Neural cell (in vitro differentiated cells): Measurements from ENCODE around the gene SOHLH1. TPM values are rescaled to one million over a fixed set of nuclear protein-coding genes. Genes with fewer than 3 reads are reported as not detected.

ENCODE experiments used
- H2AFZ ChIP-seq: fragments of 200-600, 300-800 bp; sonication (generic), shearing (Covaris generic); 2 replicates; pipeline ENCODE4 v1.6.0; 2014; ENCODE audit warnings: low read depth, mild to moderate bottlenecking, antibody characterized with exemption, low read length, moderate library complexity
- H3F3A ChIP-seq: fragments of 200-600 bp; shearing (Covaris generic); 2 replicates; pipeline ENCODE4 v1.6.1; 2016; ENCODE audit warnings: mild to moderate bottlenecking, moderate library complexity, mixed read lengths, antibody characterized with exemption, low read length; ENCODE audit not compliant: insufficient read depth, poor library complexity, severe bottlenecking
- H3K27ac ChIP-seq: fragments of 200-600, 300-800 bp; sonication (generic), shearing (Covaris generic); 2 replicates; pipeline ENCODE4 v1.5.1; 2014; ENCODE audit warnings: mild to moderate bottlenecking, low read length, moderate library complexity
- H3K27me3 ChIP-seq: fragments of 300-800, 200-600 bp; sonication (generic), shearing (Covaris generic); 2 replicates; pipeline ENCODE4 v1.6.0; 2014; ENCODE audit warnings: mild to moderate bottlenecking, low read depth, low read length, moderate library complexity; ENCODE audit not compliant: insufficient read depth
- H3K36me3 ChIP-seq: fragments of 300-800, 200-600 bp; sonication (generic), shearing (Covaris generic); 2 replicates; pipeline ENCODE4 v1.5.1; 2014; ENCODE audit warnings: mild to moderate bottlenecking, antibody characterized with exemption, low read length, moderate library complexity; ENCODE audit not compliant: insufficient read depth
- H3K4me2 ChIP-seq: fragments of 300-800, 200-600 bp; sonication (generic), shearing (Covaris generic); 2 replicates; pipeline ENCODE4 v1.6.0; 2014; ENCODE audit warnings: mild to moderate bottlenecking, low read length
- H3K4me3 ChIP-seq: fragments of 300-800, 200-600 bp; sonication (generic), shearing (Covaris generic); 2 replicates; pipeline ENCODE4 v1.5.1; 2014; ENCODE audit warnings: mild to moderate bottlenecking, low read length, moderate library complexity
- H3K79me2 ChIP-seq: fragments of 200-600 bp; shearing (Covaris generic); replicated peaks from 2 replicates; pipeline ENCODE4 v1.6.0; 2014; ENCODE audit warnings: mild to moderate bottlenecking, low read length, moderate library complexity; ENCODE audit not compliant: insufficient read depth
- H3K9ac ChIP-seq: fragments of 300-800, 200-600 bp; sonication (generic), shearing (Covaris generic); 2 replicates; pipeline ENCODE4 v1.6.1; 2016; ENCODE audit warnings: mild to moderate bottlenecking, low read length, mixed read lengths
- H3K9me2 ChIP-seq: fragments of 200-600 bp; shearing (Covaris generic); 2 replicates; pipeline ENCODE4 v1.6.1; 2016; ENCODE audit warnings: mild to moderate bottlenecking, low read length, mixed read lengths; ENCODE audit not compliant: insufficient read depth
- H3K9me3 ChIP-seq: fragments of 200-600, 300-800 bp; sonication (generic), shearing (Covaris generic); 2 replicates; pipeline ENCODE4 v1.6.1; 2016; ENCODE audit warnings: mild to moderate bottlenecking, mixed run types, low read length, moderate library complexity, mixed read lengths
- H4K20me1 ChIP-seq: fragments of 200-600 bp; shearing (Covaris generic); 2 replicates; pipeline ENCODE4 v1.6.1; 2016; ENCODE audit warnings: mild to moderate bottlenecking, mixed run types; ENCODE audit not compliant: insufficient read depth
- CTCF ChIP-seq: fragments of 450-650 bp; IDR thresholded peaks from 2 replicates; pipeline ENCODE4 v1.5.1; 2014; ENCODE audit warnings: antibody characterized with exemption, mild to moderate bottlenecking, moderate library complexity; ENCODE audit not compliant: poor library complexity, severe bottlenecking
- EP300 ChIP-seq: fragments of 450-650 bp; conservative IDR thresholded peaks from 2 replicates; pipeline ENCODE4 v1.6.1; 2014; ENCODE audit warnings: antibody characterized with exemption, mild to moderate bottlenecking, moderate library complexity; ENCODE audit not compliant: poor library complexity, severe bottlenecking
- EZH2 ChIP-seq: fragments of 200-600, 300-800 bp; shearing (Covaris generic), sonication (generic); IDR thresholded peaks from 2 replicates; pipeline ENCODE4 v1.6.1; 2014; ENCODE audit warnings: antibody characterized with exemption, low read length, borderline replicate concordance, mild to moderate bottlenecking; ENCODE audit not compliant: insufficient read depth, poor library complexity, severe bottlenecking
- MXI1 ChIP-seq: fragments of 450-650 bp; conservative IDR thresholded peaks from 2 replicates; pipeline ENCODE4 v1.6.1; 2014; ENCODE audit warnings: antibody characterized with exemption, mild to moderate bottlenecking; ENCODE audit not compliant: poor library complexity, severe bottlenecking
- POLR2AphosphoS5 ChIP-seq: IDR thresholded peaks from 2 replicates; pipeline ENCODE4 v1.6.1; 2012
- RAD21 ChIP-seq: fragments of 450-650 bp; conservative IDR thresholded peaks from 2 replicates; pipeline ENCODE4 v1.6.1; 2014; ENCODE audit warnings: antibody characterized with exemption, mild to moderate bottlenecking, moderate library complexity
- SMC3 ChIP-seq: fragments of 450-650 bp; conservative IDR thresholded peaks from 2 replicates; pipeline ENCODE4 v1.6.1; 2014; ENCODE audit warnings: antibody characterized with exemption, mild to moderate bottlenecking, moderate library complexity; ENCODE audit not compliant: poor library complexity
- TAF1 ChIP-seq: IDR thresholded peaks from 2 replicates; pipeline ENCODE4 v1.6.1; 2012; ENCODE audit warnings: low read depth
- polyA plus RNA-seq: library from polyadenylated mRNA; depleted of rRNA; stranded (reverse); fragments of >200 nt; gene quantifications from 2 replicates; pipeline ENCODE4 v1.2.3, GENCODE V29; 2014
- TF ChIP-seq, protein P1 (sequence below): IDR thresholded peaks from 2 replicates; pipeline ENCODE4 v1.6.1; 2012; ENCODE audit warnings: borderline replicate concordance

The SOHLH1 gene
- polyA plus RNA-seq, 1 donor from 2014 or later, result not detected

DNA sequence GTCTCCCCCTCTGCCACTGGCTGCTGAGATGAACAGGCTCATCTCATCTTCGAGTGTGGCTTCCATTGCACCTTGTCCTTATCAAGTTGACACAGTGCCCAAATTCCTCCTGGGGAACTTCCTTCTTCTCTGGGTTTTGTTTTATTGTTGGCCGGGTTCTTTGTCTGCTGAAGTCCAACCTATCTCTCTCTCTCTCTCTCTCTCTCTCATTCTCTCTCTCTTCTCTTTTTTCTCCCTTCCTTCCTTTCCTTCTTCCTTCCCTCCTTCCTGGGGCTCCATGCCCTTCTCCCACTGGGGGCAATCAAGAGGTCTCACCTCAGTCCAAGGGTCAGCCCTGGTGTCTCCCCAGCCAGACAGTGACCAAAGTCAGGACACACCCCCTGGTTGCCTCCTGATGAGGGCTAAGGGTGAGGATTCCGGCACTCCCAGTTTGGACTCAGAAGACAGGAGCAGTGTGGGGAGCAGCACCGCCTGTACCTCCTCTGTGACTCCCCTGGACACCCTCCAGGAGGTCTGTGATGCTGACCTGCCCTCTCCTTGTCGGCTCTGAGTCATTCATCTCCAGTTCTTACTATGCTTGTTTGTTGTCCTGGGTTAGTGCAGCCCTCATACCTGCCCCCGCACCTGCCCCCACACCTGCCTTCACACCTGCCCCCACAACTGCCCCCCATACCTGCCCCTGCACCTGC lies 33.4 kb upstream of the SOHLH1 start:
- H3K79me2 ChIP-seq, result no peaks in the 10 kb centered on the region
- no peak overlapping the region for H3K27ac ChIP-seq
- H3K9ac ChIP-seq, result no peak overlapping the region
- H3K4me2 ChIP-seq, result no peak overlapping the region
- no peaks in the 10 kb centered on the region for H4K20me1 ChIP-seq
- H3K36me3 ChIP-seq, result no peaks in the 10 kb centered on the region
- TF ChIP-seq, protein P1, sequence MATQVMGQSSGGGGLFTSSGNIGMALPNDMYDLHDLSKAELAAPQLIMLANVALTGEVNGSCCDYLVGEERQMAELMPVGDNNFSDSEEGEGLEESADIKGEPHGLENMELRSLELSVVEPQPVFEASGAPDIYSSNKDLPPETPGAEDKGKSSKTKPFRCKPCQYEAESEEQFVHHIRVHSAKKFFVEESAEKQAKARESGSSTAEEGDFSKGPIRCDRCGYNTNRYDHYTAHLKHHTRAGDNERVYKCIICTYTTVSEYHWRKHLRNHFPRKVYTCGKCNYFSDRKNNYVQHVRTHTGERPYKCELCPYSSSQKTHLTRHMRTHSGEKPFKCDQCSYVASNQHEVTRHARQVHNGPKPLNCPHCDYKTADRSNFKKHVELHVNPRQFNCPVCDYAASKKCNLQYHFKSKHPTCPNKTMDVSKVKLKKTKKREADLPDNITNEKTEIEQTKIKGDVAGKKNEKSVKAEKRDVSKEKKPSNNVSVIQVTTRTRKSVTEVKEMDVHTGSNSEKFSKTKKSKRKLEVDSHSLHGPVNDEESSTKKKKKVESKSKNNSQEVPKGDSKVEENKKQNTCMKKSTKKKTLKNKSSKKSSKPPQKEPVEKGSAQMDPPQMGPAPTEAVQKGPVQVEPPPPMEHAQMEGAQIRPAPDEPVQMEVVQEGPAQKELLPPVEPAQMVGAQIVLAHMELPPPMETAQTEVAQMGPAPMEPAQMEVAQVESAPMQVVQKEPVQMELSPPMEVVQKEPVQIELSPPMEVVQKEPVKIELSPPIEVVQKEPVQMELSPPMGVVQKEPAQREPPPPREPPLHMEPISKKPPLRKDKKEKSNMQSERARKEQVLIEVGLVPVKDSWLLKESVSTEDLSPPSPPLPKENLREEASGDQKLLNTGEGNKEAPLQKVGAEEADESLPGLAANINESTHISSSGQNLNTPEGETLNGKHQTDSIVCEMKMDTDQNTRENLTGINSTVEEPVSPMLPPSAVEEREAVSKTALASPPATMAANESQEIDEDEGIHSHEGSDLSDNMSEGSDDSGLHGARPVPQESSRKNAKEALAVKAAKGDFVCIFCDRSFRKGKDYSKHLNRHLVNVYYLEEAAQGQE, result no peak
- TF ChIP-seq CTCF, result no peak
- no peak for TF ChIP-seq EP300
- no peak for TF ChIP-seq POLR2AphosphoS5
- no peak for TF ChIP-seq SMC3
- no peak for TF ChIP-seq TAF1
- no peak for TF ChIP-seq EZH2
- no peak for TF ChIP-seq RAD21
- no peak for TF ChIP-seq MXI1
- no peak overlapping the region for H2AFZ ChIP-seq
- peaks cover 16% of the 10 kb centered on the region for H3K27me3 ChIP-seq
- no peak overlapping the region for H3K4me3 ChIP-seq
- H3K9me2 ChIP-seq, result no peaks in the 10 kb centered on the region
- no peaks in the 10 kb centered on the region for H3F3A ChIP-seq
- H3K9me3 ChIP-seq, result no peaks in the 10 kb centered on the region

DNA sequence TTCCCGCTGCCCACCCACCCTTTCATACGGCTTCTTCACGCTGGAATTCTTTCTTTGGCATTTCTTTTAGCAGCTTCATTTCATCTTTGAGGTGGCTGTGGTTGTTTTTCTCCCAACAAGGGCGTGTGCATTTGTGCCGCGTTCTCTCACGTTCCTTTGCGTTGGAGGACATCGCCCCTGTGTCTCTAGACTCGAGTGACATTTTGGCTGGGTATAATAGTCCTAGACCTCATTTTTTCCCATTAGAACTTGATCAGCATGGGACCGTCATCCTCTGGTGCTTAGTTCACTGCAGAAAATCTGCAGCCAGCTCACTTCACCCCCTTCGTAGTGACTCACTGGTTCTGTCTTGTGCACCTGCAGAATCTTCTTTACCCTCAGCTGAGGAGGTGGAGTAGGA lies 32.2 kb upstream of the SOHLH1 start:
- Histone ChIP-seq H3K9me2 (no peaks in the 10 kb centered on the region), H3K4me3 (no peak overlapping the region)

More for the DNA sequence above, 32.2 kb upstream of the SOHLH1 start:
- no peak overlapping the region for H3K9ac ChIP-seq
- no peaks in the 10 kb centered on the region for H3F3A ChIP-seq
- no peak overlapping the region for H2AFZ ChIP-seq
- TF ChIP-seq MXI1 (no peak), EP300 (no peak), POLR2AphosphoS5 (no peak), EZH2 (no peak)
- H3K9me3 ChIP-seq, result no peaks in the 10 kb centered on the region
- no peak overlapping the region for H3K27ac ChIP-seq
- no peaks in the 10 kb centered on the region for H3K36me3 ChIP-seq
- no peaks in the 10 kb centered on the region for H4K20me1 ChIP-seq
- peaks cover 5% of the 10 kb centered on the region for H3K27me3 ChIP-seq
- H3K4me2 ChIP-seq, result no peak overlapping the region
- H3K79me2 ChIP-seq, result no peaks in the 10 kb centered on the region
